PC-3 (cell line): Measurements from ENCODE around the gene ACTL8.

Experiments used
- CTCF ChIP-seq: fragments of 300-600 bp; sonication (generic); conservative IDR thresholded peaks from 2 replicates; pipeline ENCODE4 v1.5.1; 2017; ENCODE audit warnings: antibody characterized with exemption, low read depth, mild to moderate bottlenecking, low read length
- EZH2 ChIP-seq: fragments of 300-600 bp; sonication (generic); IDR thresholded peaks from one replicate; pipeline ENCODE4 v1.6.1; 2017; ENCODE audit warnings: antibody characterized with exemption, mild to moderate bottlenecking, low read length; ENCODE audit not compliant: unreplicated experiment

- TF ChIP-seq EZH2, result no peak
- no peak for TF ChIP-seq CTCF
These were observed 18.6 kb downstream of the ACTL8 start for GRCh38 chr1:17773591-17774326.
